ENCODE results near the gene RXRA. TPM values are rescaled to one million over a fixed set of nuclear protein-coding genes. Genes with fewer than 3 reads are reported as not detected.

RXRA gene
- total RNA-seq, 2 donors from 2014 or later = 68.2 to 72.0 TPM

DNA sequence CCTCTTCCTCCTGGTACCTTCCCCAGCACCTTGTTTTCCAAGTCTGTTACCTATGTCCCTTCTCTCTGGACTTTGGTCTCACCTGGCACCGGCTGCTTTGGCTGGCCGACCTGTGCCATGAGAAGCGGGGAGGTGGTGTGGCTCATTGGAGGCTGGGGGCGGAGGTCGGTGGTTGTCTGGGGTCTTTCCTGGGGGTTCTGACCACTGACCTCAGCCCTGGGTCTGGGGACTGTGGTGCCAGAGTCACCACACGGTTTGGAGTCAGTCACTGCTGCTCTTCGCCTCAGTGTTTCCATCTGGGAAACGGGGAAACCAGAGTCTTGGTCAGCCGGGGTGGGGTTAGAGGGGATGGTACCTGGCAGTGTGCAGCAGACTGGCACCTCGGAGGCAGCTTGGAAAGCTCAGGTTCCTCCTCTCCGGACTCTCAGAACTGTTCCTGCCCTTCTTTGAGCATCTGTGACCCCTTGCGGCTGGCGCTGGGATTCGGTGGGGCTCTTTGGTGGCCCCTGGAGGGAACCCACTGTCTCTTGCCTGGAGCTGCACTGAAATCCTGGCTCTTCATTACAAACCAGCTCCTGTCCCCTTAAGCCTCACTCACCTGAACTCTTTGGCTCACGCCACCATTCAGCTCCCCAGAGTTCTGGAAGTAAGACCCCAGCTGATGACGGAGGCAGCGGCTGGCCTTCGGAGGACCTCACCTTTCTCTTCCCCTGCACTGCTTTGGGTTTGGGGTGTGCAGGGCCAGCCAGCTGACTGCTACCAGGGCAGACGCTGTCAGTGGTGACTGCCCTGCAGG is 4.1 kb upstream of the RXRA start:
- DNase-seq = peak; percentile 58
- no peaks in the 10 kb centered on the region for H3K9me3 ChIP-seq
- H3K9ac ChIP-seq (ENCODE audit: low read depth in 2 of 2, low read length in 2 of 2) = peak overlapping the region in 1 of 2 donors; percentile 19
- peaks cover 14% of the 10 kb centered on the region for H3K4me1 ChIP-seq
- intact Hi-C loops (cut with DNase I) = loop anchor here (5.0 kb wide), 1 partner anchor 105 kb away; no protein-coding TSS in a partner anchor
- H3K27ac ChIP-seq = no peak overlapping the region
- no peaks in the 10 kb centered on the region for H3K27me3 ChIP-seq
- no peak overlapping the region for H3K4me3 ChIP-seq
- no peaks in the 10 kb centered on the region for H3K36me3 ChIP-seq
- TF ChIP-seq, protein P1, sequence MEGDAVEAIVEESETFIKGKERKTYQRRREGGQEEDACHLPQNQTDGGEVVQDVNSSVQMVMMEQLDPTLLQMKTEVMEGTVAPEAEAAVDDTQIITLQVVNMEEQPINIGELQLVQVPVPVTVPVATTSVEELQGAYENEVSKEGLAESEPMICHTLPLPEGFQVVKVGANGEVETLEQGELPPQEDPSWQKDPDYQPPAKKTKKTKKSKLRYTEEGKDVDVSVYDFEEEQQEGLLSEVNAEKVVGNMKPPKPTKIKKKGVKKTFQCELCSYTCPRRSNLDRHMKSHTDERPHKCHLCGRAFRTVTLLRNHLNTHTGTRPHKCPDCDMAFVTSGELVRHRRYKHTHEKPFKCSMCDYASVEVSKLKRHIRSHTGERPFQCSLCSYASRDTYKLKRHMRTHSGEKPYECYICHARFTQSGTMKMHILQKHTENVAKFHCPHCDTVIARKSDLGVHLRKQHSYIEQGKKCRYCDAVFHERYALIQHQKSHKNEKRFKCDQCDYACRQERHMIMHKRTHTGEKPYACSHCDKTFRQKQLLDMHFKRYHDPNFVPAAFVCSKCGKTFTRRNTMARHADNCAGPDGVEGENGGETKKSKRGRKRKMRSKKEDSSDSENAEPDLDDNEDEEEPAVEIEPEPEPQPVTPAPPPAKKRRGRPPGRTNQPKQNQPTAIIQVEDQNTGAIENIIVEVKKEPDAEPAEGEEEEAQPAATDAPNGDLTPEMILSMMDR (IDR thresholded peaks at IDR 0.05) = no peak

GRCh38 chr9:134322781-134323241 is 3.4 kb upstream of the RXRA start:
- intact Hi-C loops (cut with DNase I) = loop anchor here (5.0 kb wide), 1 partner anchor 104 kb away; no protein-coding TSS in a partner anchor
- H3K9me3 ChIP-seq = no peaks in the 10 kb centered on the region
- peak overlapping the region in 1 of 2 donors; percentile 19 for H3K9ac ChIP-seq (ENCODE audit: low read depth in 2 of 2, low read length in 2 of 2)
- TF ChIP-seq, protein P1 (IDR thresholded peaks at IDR 0.05) = no peak
- no peak overlapping the region for H3K4me3 ChIP-seq
- DNase-seq = no peak
- H3K27ac ChIP-seq = no peak overlapping the region
- H3K36me3 ChIP-seq = no peaks in the 10 kb centered on the region
- H3K27me3 ChIP-seq = no peaks in the 10 kb centered on the region
- peaks cover 14% of the 10 kb centered on the region for H3K4me1 ChIP-seq

- Histone ChIP-seq H3K9ac (ENCODE audit: low read depth in 2 of 2, low read length in 2 of 2) (peak overlapping the region in 1 of 2 donors; percentile 97), H3K27me3 (no peaks in the 10 kb centered on the region), H3K4me3 (no peak overlapping the region), H3K27ac (no peak overlapping the region), H3K36me3 (no peaks in the 10 kb centered on the region), H3K4me1 (peaks cover 14% of the 10 kb centered on the region), H3K9me3 (no peaks in the 10 kb centered on the region)
- DNase-seq = peak; percentile 78
- TF ChIP-seq, protein P1 (IDR thresholded peaks at IDR 0.05) = no peak
- intact Hi-C loops (cut with DNase I) = loop anchor here (5.0 kb wide), 1 partner anchor 103 kb away; no protein-coding TSS in a partner anchor
Measured at GRCh38 chr9:134323741-134324358, 2.4 kb upstream of the RXRA start.

DNA sequence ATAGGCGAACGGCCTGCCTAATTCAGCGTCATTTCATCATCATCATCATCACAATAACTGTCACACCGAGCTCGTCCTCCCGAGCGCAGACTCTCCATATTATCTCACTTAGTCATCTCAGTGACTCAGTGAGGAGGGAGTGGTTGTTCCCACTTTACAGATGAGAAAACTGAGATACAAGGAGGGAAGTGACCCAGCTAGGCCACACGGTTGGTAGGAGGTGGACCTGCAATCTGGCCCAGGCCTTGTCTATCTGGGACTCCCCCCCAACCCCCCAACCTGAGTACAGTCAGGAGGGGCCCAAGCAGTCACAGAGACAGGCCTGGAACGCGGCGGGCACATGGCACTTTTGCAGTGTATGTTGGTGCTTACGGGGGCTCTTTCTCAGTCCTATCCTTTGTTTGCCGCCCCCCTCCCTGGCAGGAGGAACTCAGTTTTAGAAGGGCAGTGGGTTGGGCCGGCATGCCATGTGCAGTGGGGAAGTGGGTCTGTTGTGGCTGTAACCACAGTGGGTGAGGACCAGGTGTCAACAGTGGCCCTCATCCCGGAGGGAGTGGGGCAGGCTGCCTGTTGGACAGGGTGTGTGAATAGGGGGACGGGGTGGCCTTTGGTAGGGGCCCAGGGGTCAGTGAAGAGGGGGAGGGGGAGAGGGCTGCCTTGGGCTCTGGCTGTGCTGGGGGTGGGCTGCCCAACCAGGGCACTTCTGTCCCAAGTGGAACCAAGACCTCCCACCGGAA is 1.7 kb upstream of the RXRA start:
- Histone ChIP-seq H3K27ac (peak overlapping the region; percentile 92), H3K4me1 (peaks cover 16% of the 10 kb centered on the region), H3K4me3 (peak overlapping the region; percentile 67), H3K36me3 (no peaks in the 10 kb centered on the region), H3K27me3 (no peaks in the 10 kb centered on the region), H3K9ac (ENCODE audit: low read depth in 2 of 2, low read length in 2 of 2) (peak overlapping the region; percentile 61 to 97), H3K9me3 (no peaks in the 10 kb centered on the region)
- peak; percentile 28 for DNase-seq
- intact Hi-C loops (cut with DNase I) = loop anchor here (5.0 kb wide), 1 partner anchor 103 kb away; no protein-coding TSS in a partner anchor
- TF ChIP-seq, protein P1 (IDR thresholded peaks at IDR 0.05) = no peak
